Left lung (tissue), 10 donors: ENCODE data around the gene ERICH6. TPM values are rescaled to one million over a fixed set of nuclear protein-coding genes. Genes with fewer than 3 reads are reported as not detected.

ENCODE experiments used
- ATAC-seq: fragments of 200-7000 bp; cut with Tn5 transposase; one replicate; pipeline ENCODE4 v1.9.1; 2020; ENCODE audit warnings: moderate library complexity
- DNase-seq, 4 donors: peaks; one replicate each; pipeline ENCODE4 v3.0.0-alpha.2; 2013 to 2020
- H3K27ac ChIP-seq, 2 donors: fragments of 200-600 bp; sonication (generic) in 1 of 2; one replicate each; pipeline versions ENCODE4 v1.5.0 to v1.8.0; 2020 to 2021
- H3K27me3 ChIP-seq, 2 donors: fragments of 200-600 bp; sonication (generic) in 1 of 2; one replicate each; pipeline versions ENCODE4 v1.5.0 to v1.8.0; 2020 to 2021
- H3K36me3 ChIP-seq, 2 donors: fragments of 200-600 bp; sonication (generic) in 1 of 2; one replicate each; pipeline versions ENCODE4 v1.5.0 to v1.8.0; 2020 to 2021
- H3K4me1 ChIP-seq, 2 donors: fragments of 200-600 bp; one replicate each; pipeline ENCODE4 v1.8.0; 2021
- H3K4me3 ChIP-seq, 2 donors: fragments of 200-600 bp; sonication (generic) in 1 of 2; one replicate each; pipeline versions ENCODE4 v1.5.0 to v1.8.0; 2020 to 2021; ENCODE audit warnings: mild to moderate bottlenecking in 1 of 2
- H3K9me3 ChIP-seq, 2 donors: fragments of 200-600 bp; sonication (generic) in 1 of 2; one replicate each; pipeline versions ENCODE4 v1.5.0 to v1.8.0; 2020 to 2021
- intact Hi-C, 2 donors: fragments of 100-400 bp; cut with DNase I; formaldehyde crosslinking; loops; one replicate each; pipeline versions ENCODE4 v1.11.2 to v1.14.2; 2022
- polyA plus RNA-seq, 6 donors: library from polyadenylated mRNA; unstranded; fragments of 120-200 nt; gene quantifications; one replicate each; pipeline ENCODE4 v1.2.1, GENCODE V29; 2013; ENCODE audit not compliant: insufficient read length in 6 of 6
- total RNA-seq, 2 donors: library from RNA; stranded (reverse); fragmentation: NEBNext Ultra II Directional; extraction: Animal tissue kit (Norgen Biotek cat#: 25700); gene quantifications; one replicate each; pipeline ENCODE4 v1.2.1, GENCODE V29; 2021
- TF ChIP-seq, protein P1 (sequence below), 2 donors: fragments of 200-600 bp; sonication (generic) in 1 of 2; IDR thresholded peaks; one replicate each; pipeline versions ENCODE4 v1.5.0 to v1.8.0; 2021; ENCODE audit warnings: antibody characterized with exemption in 2 of 2
- donor health status: DM: no; HTN: yes; CAD: no.
- donor health status: DM: no; HTN: no; CAD: no.

Gene ERICH6
- total and polyA plus RNA-seq, 8 donors: 0.34 to 1.7 (median 0.88) TPM; not detected in 2

DNA sequence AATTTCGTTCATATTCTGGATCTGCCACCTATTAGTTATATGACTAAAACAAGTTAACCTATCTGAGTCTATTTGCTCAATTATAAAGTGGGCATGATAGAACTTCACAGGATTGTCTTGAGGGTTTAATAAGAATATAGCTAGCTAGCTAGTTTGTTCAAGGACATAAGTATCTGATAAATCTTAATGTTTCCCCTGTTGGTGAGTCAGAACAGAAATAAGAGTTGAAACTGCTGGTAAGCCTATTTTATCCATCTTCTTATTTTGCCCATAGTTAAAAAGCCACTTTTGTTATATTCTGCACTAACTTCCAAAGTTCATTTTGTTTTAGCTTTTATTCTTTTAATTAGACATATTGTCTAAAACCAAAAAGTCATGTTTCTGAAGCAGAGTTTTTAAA, 91.2 kb downstream of the ERICH6 start:
- intact Hi-C loops: no loop called here
- ATAC-seq: no peak
- Histone ChIP-seq H3K9me3 (no peaks in the 10 kb centered on the region), H3K4me1 (peaks cover 0 to 36% of the 10 kb centered on the region in 2 donors), H3K27me3 (no peaks in the 10 kb centered on the region), H3K27ac (no peak overlapping the region), H3K36me3 (peaks cover 0 to 14% of the 10 kb centered on the region in 2 donors), H3K4me3 (no peak overlapping the region)
- TF ChIP-seq, protein P1, sequence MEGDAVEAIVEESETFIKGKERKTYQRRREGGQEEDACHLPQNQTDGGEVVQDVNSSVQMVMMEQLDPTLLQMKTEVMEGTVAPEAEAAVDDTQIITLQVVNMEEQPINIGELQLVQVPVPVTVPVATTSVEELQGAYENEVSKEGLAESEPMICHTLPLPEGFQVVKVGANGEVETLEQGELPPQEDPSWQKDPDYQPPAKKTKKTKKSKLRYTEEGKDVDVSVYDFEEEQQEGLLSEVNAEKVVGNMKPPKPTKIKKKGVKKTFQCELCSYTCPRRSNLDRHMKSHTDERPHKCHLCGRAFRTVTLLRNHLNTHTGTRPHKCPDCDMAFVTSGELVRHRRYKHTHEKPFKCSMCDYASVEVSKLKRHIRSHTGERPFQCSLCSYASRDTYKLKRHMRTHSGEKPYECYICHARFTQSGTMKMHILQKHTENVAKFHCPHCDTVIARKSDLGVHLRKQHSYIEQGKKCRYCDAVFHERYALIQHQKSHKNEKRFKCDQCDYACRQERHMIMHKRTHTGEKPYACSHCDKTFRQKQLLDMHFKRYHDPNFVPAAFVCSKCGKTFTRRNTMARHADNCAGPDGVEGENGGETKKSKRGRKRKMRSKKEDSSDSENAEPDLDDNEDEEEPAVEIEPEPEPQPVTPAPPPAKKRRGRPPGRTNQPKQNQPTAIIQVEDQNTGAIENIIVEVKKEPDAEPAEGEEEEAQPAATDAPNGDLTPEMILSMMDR (IDR thresholded peaks at IDR 0.05): no peak
- no peak for DNase-seq

DNA sequence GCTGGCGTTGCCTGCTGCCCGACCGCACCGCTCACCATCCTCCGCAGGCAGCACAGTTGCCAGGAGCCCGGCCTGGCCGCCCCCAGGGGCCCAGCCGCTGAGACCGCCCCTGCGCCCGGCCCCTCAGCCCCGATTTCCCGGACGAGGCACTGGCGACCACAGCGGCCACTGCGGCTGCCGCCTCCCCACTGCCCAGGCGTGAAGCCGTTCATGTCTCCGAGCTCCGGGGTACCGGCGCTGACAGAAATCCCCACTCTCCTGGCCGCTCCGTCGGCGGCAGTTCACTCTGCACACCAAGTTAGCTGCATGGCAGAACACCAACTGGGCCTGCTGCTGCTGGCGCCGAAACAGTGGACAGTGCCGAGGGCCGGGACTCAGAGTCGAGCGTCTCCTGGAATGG, 92.1 kb downstream of the ERICH6 start:
- Histone ChIP-seq H3K27me3 (no peaks in the 10 kb centered on the region), H3K4me1 (peaks cover 0 to 45% of the 10 kb centered on the region in 2 donors), H3K4me3 (no peak overlapping the region), H3K9me3 (no peaks in the 10 kb centered on the region), H3K36me3 (peaks cover 0 to 14% of the 10 kb centered on the region in 2 donors), H3K27ac (no peak overlapping the region)
- TF ChIP-seq, protein P1 (IDR thresholded peaks at IDR 0.05): no peak
- intact Hi-C loops: no loop called here
- DNase-seq: peak in 1 of 4 donors; percentile 78
- ATAC-seq: no peak

DNA sequence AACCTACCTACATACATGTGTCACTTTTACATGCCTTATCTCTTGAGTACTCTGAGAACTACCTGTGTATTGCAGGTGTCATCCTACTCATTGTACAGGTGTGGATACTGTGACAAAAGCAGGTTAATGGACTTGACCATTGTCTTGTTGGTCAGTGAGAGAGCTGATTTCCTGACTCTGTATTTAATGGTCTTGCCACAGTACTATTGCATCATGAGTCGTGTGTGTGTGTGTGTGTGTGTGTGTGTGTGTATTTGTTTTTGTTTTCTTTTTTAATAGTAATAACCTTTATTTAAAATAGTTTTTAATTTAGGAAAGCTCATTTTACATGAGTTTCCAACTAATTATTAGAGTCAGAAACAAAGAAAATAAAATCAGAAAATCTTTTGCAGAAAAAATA, 92.9 kb downstream of the ERICH6 start:
- no peaks in the 10 kb centered on the region for H3K27me3 ChIP-seq
- DNase-seq (no peak), ATAC-seq (no peak)
- TF ChIP-seq, protein P1 (IDR thresholded peaks at IDR 0.05): no peak
- H3K36me3 ChIP-seq: peaks cover 0 to 14% of the 10 kb centered on the region in 2 donors
- intact Hi-C loops: no loop called here
- H3K4me1 ChIP-seq: peaks cover 0 to 53% of the 10 kb centered on the region in 2 donors
- H3K27ac ChIP-seq: no peak overlapping the region
- no peak overlapping the region for H3K4me3 ChIP-seq
- H3K9me3 ChIP-seq: no peaks in the 10 kb centered on the region

DNA sequence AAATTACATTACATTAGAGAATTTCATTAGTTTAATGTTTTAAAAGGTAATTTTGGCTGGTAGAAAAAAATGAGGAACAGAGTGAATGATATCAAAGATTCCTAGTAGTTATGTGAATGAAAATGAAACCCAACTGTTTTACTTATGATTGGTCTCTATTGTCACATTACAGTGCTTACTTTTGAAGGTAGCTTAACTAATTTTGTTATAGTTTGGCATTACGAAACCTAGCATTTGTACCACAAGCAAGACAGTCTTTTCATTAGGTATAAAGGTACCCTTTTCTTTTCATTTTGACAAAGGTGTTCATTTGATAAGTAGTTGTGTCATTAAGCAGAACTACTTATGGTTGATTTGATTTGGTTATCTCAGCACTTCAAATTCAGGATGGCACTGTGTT, 93.7 kb downstream of the ERICH6 start:
- Histone ChIP-seq H3K4me3 (no peak overlapping the region), H3K27me3 (no peaks in the 10 kb centered on the region), H3K9me3 (no peaks in the 10 kb centered on the region), H3K36me3 (peaks cover 0 to 14% of the 10 kb centered on the region in 2 donors), H3K4me1 (peaks cover 3 to 61% of the 10 kb centered on the region in 2 donors), H3K27ac (no peak overlapping the region)
- intact Hi-C loops: no loop called here
- TF ChIP-seq, protein P1 (IDR thresholded peaks at IDR 0.05): no peak
- DNase-seq (no peak), ATAC-seq (no peak)

Other genes with a start within 250 kb of the ERICH6 start
- gene SERP1, start 157.4 kb downstream of the ERICH6 start, total RNA-seq: 100 to 1,000 TPM; 138 to 155 TPM
- 100 to 1,000 TPM; 137 to 170 (median 150) TPM for gene SERP1, start 157.4 kb downstream of the ERICH6 start, polyA plus RNA-seq
- gene EIF2A, start 157.1 kb downstream of the ERICH6 start, total RNA-seq: 10 to 100 TPM; 63.2 to 84.8 TPM
- 100 to 1,000 TPM; 164 to 200 (median 187) TPM for gene EIF2A, start 157.1 kb downstream of the ERICH6 start, polyA plus RNA-seq
- 100 to 1,000 TPM; 115 to 163 TPM for gene SELENOT, start 100.6 kb downstream of the ERICH6 start, total RNA-seq
- 10 to 100 TPM; 62.7 to 87.6 (median 77.5) TPM for gene SELENOT, start 100.6 kb downstream of the ERICH6 start, polyA plus RNA-seq
- 10 to 100 TPM; 20.2 to 21.7 TPM for gene SIAH2, start 59.2 kb upstream of the ERICH6 start, total RNA-seq
- gene SIAH2, start 59.2 kb upstream of the ERICH6 start, polyA plus RNA-seq: 10 to 100 TPM; 19.1 to 22.9 (median 21.8) TPM
- gene MINDY4B, start 201.5 kb upstream of the ERICH6 start, total RNA-seq: not detected
- not detected for gene MINDY4B, start 201.5 kb upstream of the ERICH6 start, polyA plus RNA-seq